ENCODE measurements around the gene GRK3.
"Not testable (repeated sequence)": the region's sequence is repeated elsewhere in the genome, so short reads cannot be mapped to it uniquely, and the experiment has no call there.

GRK3 gene

DNA sequence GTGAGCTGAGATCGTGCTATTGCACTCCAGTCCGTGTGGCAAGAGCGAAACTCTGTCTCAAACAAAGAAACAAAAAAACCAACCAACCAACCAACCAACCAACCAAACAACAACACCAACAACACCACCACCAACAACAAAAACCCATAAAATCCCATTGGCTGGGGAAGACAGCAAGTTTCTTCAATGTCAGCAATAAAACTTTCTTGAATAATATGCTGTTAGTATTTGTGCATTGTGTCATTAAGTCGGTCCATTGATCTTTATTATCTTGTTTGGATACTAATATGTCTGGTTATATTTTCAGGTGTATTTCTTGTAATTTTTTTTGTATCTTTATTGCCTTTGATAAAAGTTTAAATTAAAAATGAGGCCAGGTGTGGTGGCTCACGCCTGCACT lies 9.4 kb downstream of the GRK3 start:
- no peak for DNase-seq

DNA sequence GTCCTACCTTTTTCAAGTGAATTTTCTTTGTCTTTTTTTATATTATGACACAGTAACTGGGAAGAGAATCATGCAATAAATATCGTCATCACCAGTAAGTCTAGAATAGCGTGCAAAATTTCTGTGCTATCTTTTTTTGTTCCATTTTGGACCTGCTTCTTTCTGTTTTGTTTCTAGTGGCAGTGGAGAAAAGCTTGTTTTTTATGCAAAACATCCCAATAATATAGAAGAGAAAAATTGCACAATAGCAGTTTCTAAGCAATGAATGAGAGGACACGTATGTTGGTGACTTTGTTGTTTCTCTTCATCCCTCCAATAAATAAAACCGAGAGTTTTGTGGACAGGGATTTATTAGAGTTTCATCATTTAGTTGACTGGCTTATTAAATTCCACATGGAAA lies 10.3 kb downstream of the GRK3 start:
- no peak for DNase-seq

DNA sequence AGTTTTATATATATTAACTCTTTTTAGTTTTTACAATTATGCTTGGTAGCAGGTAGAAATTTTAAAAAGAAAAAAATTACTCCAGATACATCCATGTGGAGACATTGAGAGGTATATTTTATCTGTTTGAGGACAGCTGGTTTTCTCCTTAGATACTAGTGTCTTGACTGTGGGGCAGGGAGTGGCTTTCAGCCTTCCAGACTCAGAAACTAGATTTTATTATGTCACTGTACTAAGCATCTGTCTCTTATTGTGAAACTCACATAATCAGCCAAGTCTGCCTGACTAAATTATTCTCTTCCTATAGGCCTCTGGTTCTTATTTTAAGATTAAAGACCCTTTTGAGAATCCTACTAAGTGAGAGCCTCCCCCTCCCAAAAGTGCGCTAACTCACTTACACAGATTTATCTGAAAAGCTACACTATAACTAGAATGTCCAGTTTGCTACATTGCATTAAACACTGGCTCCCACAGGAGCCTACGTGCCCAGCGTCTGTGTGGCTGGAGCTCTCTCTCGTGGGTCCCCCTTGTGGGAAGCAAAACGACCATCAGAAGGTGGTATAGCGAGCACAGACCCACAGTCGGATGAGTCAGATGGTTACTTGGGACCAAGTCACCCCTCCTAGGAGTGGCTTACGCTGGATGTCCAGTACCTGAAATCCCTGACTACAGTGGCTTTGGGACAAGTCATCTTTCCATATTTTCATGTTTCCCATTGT lies 11.4 kb downstream of the GRK3 start:
- not testable (repeated sequence) for DNase-seq

DNA sequence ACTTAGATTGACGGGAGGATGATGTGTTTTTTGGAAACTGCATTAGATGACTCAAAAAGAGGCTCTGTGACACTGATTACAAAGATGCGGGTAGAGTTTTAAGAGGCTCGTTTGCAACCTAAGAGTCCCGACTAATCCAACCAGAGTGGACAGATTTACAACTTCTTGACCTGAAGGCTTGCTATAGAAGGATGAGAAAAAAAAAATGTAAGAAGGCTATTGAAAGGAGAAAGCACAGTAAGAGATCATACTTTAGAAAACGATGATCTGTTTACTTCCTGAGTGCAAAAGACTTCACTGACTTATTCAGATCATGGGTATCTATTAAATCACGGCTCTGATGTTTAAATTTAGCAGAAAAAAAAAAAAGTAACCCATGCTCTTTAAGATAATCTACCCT lies 17.0 kb downstream of the GRK3 start:
- not testable (repeated sequence) for DNase-seq

DNA sequence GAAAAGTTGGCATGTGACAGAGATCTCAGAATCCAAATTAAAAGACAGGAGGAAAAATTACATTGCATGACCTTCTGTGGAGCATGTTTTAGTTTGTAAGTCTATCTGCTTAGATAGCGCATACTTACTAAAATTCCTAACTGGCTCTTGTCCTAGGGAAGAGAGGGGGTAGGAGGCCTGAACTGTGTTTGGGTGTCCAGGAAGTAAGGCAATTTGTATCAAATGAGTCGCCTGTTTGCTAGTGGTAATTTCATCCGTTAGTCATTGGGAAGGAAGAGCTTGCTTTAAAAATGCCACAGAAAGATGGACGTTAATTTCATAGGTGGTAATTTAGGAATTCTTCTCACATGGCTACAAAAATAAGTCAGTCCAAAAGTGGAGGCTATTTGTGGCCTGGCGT lies 18.5 kb downstream of the GRK3 start:
- DNase-seq, result peak; percentile 76

DNA sequence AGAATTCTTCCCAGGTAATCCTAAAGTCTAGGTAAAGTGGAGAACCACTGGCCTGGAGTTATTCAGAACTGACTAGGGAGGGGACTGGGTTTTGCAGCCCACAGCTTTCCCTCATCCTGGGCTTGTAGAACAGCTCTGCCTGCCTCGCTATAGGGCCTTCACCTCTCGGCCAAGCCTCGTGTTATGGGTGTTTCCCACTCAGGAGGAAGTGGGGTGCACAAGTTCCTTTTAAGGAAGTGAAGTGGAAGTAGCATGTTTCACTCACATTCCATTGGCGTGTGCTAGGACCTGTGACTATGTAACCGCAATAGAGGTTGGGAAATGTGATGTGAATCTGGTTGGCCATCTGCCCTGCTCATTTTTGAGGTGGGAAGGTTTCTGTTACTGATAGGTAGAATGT lies 20.5 kb downstream of the GRK3 start:
- peak; percentile 61 for DNase-seq

DNA sequence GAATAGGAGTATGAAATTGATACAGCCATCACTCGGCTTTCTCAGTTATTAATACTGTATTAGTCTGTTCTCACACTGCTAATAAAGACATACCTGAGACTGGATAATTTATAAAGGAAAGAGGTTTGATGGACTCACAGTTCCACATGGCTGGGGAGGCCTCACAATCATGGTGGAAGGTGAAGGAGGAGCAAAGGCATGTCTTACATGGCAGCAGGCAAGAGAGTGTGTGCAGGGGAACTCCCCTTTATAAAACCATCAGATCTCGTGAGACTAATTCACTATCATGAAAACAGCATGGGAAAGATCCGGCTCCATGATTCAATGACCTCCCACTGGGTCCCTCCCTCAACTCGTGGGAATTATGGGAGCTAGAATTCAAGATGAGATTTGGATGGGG lies 25.2 kb downstream of the GRK3 start:
- not testable (repeated sequence) for DNase-seq

DNA sequence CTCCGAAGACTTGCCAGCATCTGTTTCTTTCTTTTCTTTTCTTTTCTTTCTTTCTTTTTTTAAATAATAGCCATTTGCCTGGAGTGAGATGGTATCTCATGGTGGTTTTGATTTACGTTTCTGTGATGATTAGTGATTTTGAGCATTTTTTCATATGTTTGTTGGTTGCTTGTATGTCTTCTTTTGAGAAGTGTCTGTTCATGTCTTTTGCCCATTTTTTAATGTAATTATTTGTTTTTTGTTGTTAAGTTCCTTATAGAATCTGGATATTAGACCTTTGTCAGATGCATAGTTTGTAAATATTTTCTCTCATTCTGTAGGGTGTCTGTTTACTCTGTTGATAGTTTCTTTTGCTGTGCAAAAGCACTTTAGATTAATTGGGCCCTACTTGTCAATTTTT lies 28.8 kb downstream of the GRK3 start:
- not testable (repeated sequence) for DNase-seq

DNA sequence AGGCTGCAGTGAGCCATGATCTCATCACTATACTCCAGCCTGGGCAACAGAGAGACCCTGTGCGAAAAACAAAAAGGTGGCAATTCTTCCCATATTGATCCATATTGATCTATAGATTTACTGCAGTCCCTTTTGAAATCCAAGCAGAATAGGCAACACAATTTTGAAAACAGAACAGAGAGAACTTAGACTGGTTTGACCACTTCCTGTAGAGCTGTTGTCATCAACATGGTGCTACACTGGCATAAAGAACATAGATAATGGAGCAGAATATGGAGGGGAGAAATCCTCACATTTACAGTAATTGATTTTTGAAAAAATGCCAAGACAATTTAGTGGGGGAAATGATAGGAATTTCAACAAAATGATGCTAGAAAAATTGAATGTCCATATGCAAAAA lies 34.1 kb downstream of the GRK3 start:
- DNase-seq, result no peak

DNA sequence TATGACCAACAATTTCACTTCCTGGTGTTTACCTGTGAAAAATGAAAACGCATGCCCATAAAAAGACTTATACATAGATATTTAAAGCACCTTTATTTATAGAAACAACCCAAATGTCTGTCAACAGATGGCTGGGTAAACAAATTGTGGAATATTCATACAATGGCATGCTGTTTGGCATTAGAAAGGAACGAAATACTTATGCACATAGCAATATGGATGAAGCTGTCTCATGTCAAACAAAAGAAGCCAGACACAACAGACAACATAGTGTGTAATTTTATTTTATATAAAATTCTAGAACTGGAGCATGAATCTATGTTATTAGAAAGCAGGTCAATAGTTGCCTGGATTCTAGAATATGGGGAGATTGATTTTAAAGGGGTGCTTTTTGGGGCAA lies 38.0 kb downstream of the GRK3 start:
- no peak for DNase-seq

DNA sequence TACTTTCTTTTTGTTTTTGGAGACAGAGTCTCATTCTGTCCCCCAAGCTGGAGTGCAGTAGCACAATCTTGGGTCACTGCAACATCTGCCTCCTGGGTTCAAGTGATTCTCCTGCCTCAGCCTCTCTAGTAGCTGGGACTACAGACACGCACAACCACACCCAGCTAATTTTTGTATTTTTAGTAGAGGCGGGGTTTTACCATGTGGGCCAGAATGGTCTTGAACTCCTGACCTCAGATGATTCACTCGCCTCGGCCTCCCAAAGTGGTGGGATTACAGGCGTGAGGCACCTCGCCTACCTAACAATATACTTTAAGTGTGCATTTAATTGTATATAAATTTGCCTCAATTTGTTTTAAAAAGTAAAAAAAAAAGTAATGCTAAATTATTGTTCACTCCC lies 38.4 kb downstream of the GRK3 start:
- DNase-seq, result no peak

DNA sequence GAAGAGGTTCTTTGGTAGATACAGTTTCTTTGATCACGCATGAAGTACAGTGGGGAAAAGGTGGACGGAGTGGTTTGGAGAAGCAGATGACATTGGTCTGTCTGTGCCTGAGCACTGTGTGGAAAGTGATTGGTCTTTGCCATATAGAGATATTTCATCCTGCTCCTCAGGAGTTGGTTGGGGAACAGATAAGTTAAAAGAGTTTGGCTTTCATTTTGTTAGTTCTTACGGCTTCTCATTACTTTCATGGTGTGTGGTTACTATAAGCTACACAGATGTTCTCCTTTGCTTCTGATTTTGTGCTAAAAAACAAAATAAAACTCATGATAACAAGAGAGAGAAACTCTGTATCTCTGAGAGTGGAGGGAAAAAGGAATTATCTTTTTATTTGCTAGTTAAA lies 40.7 kb downstream of the GRK3 start:
- not testable (repeated sequence) for DNase-seq

DNA sequence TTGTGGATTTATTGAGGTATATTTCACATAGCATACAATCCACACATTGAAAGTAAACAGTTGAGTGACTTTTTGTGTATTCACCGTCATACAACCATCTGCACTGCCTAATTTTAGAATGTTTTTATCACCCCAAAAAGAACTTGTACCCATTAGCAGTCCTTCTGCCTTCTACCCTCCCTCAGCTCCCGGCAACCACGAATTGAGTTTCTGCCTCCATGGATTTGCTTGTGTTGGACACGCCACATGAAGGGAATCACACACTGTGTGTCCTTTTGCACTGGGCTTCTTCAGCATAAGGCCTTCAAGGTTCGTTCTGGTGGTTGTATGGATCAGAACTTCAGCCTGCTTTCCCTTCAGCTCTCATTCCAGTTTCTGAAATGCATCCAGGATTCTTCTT lies 41.1 kb downstream of the GRK3 start:
- not testable (repeated sequence) for DNase-seq

DNA sequence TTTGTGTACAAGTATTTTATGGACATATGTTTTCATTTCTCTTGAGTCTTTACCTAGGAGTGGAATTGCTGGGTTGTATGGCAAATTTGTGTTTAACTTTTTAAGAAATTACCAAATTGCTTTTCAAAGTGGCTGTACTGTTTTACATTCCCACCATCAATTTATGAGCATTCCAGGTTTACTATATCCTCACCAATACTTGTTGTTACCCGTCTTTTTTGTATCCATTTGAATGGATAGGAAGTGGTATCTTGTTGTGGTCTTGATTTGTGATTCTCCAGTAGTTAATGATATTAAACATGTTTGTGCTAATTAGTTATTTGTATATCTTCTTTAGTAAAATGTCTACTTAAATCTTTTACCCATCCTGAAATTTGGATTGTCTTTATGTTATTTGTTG lies 46.8 kb downstream of the GRK3 start:
- not testable (repeated sequence) for DNase-seq

DNA sequence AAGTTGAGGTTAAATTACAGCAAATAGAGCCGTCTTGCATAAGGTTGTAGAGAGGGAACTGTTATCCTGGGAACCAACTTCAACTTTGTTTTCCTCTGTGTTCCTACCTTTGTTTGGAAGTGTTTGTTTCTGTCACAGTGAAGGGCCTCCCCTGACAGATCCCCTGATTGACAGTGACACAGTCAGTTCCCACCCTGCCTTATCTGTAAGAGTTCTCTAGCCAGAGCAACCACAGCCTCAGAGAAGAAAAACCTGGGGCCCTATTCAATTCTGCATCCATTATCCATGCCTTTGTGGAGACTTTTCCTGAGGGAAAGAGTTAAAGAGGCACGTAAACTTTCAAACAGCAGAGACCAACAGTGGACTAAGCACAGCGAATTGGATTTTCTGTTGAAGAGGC lies 48.7 kb downstream of the GRK3 start:
- DNase-seq, result not testable (repeated sequence)

DNA sequence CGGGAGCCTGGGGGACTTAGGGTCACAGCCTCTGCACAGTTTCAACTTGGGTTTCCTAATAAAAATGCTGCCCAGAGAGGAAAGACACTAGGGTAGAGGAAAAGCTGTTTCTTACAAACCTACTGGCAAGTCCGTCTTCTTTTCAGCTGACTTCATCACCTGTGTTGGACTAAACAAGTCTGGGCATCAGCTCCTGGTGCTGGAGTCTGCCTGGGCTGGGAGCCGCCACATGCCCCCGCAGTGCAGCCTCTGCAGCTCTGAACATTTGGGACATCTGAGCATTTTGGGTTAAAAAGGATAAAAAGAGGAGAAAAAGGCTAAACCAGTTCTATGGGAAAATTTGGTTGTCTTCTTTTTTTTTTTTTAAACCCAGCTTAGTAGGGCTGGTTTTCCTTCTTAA lies 49.1 kb downstream of the GRK3 start:
- DNase-seq, result not testable (repeated sequence)

DNA sequence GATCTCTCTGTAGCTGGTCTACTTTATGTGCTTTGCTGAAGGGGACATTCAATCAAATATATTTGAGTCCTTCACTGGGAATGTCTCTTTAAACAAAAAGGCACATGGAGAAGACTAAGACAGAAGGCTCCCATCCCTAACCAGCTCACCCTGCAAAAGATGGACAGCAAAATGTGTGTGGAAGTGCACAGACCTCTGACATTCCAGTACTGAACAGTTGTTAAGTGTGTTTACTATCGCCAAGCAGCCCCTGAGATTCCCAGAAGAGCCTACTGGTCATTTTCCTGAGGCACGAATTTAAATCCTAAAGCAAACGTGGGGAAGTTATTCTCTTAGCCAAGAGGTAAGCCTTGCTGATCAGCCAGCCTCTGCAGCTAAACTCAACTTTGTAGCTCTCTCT lies 50.3 kb downstream of the GRK3 start:
- not testable (repeated sequence) for DNase-seq

DNA sequence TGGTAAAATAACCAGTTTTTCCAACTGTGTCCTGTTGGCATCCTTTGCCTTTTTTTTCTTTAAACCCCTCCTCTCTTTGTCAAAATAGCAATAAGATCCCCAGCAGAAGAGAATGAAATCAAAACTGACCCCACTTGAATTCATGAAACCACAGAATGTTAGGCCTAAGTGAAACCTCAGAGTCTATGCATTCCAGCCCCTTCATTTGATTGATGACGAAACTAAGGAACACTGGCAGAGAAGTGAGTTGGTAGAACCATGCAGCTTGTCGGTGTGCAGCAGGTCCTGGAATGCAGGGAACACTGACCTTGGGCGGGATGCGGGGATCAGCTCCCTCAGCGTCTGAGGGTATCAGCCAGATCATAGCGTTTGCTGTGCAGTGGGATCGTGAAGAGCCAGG lies 57.5 kb downstream of the GRK3 start:
- DNase-seq, result peak; percentile 54

DNA sequence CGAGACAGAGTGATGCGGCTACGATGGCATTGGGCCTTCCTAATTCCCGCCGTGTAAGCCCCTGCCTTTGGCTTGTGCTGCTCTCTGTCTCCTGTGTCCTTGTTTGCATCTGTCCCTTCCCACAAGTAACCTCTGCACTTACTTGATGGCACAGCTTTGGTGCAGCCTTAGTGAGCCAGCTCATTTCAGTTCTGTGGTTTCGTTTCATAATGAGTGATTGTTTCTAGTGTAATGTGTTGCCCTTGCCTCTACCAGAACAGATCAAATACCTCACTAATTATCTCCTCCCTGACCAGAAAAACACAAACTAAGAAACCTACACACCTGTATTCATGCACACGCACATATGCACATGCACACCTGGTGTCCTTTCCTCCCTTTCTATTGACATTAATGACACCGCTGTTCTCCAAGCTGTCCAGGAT lies 58.8 kb downstream of the GRK3 start:
- DNase-seq, result no peak

DNA sequence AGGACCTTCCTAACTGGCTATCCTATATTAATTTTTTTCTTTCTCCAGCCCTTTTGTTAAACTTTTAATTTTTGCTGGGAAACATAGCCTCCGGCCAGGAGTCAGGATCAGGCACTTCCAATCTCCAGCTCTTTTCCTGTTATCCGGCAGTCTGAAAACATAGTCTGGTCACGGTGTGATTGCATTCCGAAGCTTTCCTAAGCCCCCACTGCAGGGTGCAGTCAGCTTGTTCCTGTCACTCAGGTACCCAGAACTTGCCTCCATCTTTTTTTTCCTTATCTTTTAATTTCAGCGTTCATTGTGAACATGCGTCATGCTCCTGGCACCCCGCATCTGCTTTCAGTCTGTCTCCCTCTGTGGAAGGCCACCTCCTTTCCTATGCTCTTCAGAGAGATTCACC lies 59.4 kb downstream of the GRK3 start:
- no peak for DNase-seq

DNA sequence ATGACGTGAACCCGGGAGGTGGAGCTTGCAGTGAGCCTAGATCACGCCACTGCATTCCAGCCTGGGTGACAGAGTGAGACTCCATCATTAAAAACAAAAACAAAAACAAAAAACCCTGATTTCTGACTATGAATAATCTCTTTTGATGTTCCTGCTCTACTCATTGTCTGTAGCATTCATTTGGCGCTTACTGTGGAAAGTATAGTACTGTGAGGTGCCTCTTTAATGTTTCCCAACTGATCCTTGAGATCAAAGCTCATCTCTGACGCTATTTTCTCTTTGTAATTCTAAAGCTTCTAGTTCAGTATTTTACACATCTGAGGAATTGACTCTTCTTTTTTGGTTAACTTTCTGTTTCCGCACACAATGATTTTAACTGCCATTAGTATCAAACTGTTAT lies 60.0 kb downstream of the GRK3 start:
- DNase-seq, result no peak

DNA sequence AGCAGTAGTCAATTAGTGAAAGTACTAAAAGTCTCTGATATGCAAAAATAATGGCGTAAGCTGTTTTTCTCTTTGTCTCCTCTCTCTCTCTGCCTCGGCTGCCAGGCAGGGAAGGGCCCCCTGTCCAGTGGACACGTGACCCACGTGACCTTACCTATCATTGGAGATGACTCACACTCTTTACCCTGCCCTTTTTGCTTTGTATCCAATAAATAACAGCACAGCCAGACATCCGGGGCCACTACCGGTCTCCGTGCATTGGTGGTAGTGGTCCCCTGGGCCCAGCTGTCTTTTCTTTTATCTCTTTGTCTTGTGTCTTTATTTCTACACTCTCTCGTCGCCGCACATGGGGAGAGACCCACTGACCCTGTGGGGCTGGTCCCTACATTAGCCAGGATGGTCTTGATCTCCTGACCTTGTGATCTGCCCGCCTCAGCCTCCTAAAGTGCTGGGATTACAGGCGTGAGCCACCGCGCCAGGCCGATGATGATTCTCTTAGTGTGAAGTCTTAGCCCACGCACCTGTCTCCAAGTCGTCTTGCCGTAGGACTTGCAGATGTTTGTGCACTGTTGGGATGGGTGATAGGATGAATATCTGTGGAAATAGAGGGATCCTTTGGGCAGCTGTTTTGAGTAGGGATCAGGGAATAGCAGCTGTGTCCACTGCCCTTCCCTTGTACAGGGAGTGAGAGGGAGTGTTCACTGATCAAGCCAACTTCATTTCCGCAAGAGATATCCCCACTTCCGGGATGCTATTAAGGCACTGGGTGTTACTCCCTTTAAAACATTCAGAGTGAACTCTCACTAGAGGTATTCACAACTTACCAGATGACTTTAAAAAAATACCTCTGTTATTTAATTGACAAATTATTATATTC lies 61.5 kb downstream of the GRK3 start:
- not testable (repeated sequence) for DNase-seq

DNA sequence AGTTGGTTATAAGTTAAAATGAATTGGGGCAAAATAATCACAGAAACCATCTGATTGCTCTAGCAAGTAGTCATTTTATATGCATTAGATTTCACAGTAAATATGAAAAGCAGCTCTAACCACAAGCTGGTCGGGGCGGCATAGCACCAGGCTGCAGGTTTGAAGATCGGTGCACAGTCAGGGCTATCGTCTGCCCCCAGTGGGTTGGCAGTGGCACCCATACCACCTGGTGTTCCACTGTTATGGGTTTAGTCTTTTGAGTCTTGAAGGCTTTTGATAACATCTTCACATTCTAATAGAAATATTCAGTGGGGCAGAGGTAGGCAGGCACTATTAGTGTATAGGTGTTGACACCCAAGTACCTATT lies 62.1 kb downstream of the GRK3 start:
- DNase-seq, result no peak

DNA sequence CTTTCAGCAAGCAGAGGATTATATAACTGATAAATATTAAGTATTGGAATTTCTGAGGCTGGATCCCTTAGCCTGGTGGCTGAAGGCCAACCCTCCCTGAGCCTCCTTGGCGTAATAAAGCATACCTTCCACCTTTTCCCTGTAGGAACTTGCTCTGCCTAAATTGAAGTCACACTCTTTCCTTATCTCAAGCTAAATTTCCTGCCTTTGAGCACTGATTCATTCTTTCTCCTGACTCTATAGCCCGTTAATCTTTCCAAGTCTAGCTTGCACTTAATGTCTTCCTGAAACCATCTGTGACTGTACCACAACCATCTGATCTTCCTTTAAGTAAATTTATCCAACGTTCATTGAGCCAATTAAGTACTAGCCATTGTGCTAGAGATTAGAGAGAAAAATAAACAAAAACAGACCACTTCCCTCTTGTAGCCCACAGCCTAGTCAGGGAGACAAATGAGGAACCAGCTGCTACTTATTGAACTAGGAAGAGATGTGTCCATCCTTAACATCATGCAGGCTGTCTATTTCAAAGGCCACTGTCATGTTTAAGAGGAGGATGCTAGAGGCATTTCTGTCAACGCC lies 62.9 kb downstream of the GRK3 start:
- no peak for DNase-seq
